Myometrial cell (primary cell): Measurements from ENCODE around the gene UGT3A2. TPM values are rescaled to one million over a fixed set of nuclear protein-coding genes. Genes with fewer than 3 reads are reported as not detected.

Experiments used
- total RNA-seq: library from RNA; depleted of rRNA; stranded (reverse); fragments of >200 nt; gene quantifications from 2 replicates; pipeline ENCODE4 v1.2.3, GENCODE V29; 2015

The UGT3A2 gene
- not detected in 2 replicates for total RNA-seq

GRCh38 chr5:36066540-36067210 lies at the start of gene UGT3A2:
Gene UGT3A2, minus strand, starts transcription at chr5:36066882. Its CDS starts 93 bp downstream, at chr5:36066789.

GRCh38 chr5:35990941-35991611 lies 75.6 kb downstream of the UGT3A2 start, which contains the start of gene UGT3A1:
Gene UGT3A1, minus strand, starts transcription at chr5:35991390. Its CDS starts 150 bp downstream, at chr5:35991240.

Other genes with a start within 250 kb of the UGT3A2 start
- gene IL7R, start 210.0 kb downstream of the UGT3A2 start, total RNA-seq, result 19.6 and 22.7 TPM in 2 replicates
- not detected in 2 replicates for gene CAPSL, start 128.3 kb downstream of the UGT3A2 start, total RNA-seq
- gene UGT3A1, start 75.5 kb downstream of the UGT3A2 start, total RNA-seq, result not detected in 2 replicates
- 6.6 and 8.5 TPM in 2 replicates for gene LMBRD2, start 85.0 kb upstream of the UGT3A2 start, total RNA-seq
- 28.2 and 28.3 TPM in 2 replicates for gene SKP2, start 85.2 kb upstream of the UGT3A2 start, total RNA-seq
- 20.0 and 21.0 TPM in 2 replicates for gene NADK2, start 175.0 kb upstream of the UGT3A2 start, total RNA-seq
- gene RANBP3L, start 235.0 kb upstream of the UGT3A2 start, total RNA-seq, result not detected in 2 replicates